K562 (cell line): ENCODE results near the gene PPFIA3. TPM values are rescaled to one million over a fixed set of nuclear protein-coding genes. Genes with fewer than 3 reads are reported as not detected.

Experiments
- BMI1 ChIP-seq: fragments of 150-350 bp; IDR thresholded peaks from 2 replicates; pipeline ENCODE4 v1.6.1; 2014; ENCODE audit warnings: low read length
- BRD4 ChIP-seq: fragments of 200-600 bp; sonication (generic); IDR thresholded peaks from 2 replicates; pipeline ENCODE4 v1.6.1; 2017; ENCODE audit warnings: inconsistent platforms
- CBFA2T2 ChIP-seq: fragments of 450-650 bp; conservative IDR thresholded peaks from 2 replicates; pipeline ENCODE4 v1.6.1; 2017; ENCODE audit warnings: mild to moderate bottlenecking
- EGR1 ChIP-seq: fragments of 450-650 bp; conservative IDR thresholded peaks from 2 replicates; pipeline ENCODE4 v1.6.1; 2017; ENCODE audit warnings: mild to moderate bottlenecking
- EP400 ChIP-seq: fragments of 450-650 bp; IDR thresholded peaks from 2 replicates; pipeline ENCODE4 v1.6.1; 2017; ENCODE audit warnings: antibody characterized with exemption, mild to moderate bottlenecking, moderate library complexity
- ID3 ChIP-seq, 2 experiments: fragments of 250-450 bp in 1 of 2; fragments of 450-650 bp in 1 of 2; sonication (Bioruptor Pico) in 1 of 2; IDR thresholded peaks; 2 replicates each; pipeline versions ENCODE4 v1.6.1 to v1.8.0; 2016 to 2021; ENCODE audit warnings: mild to moderate bottlenecking in 2 of 2, moderate library complexity in 2 of 2, missing compliant biosample characterization in 1 of 2, missing genetic modification characterization in 1 of 2
- LEF1 ChIP-seq: fragments of 450-650 bp; IDR thresholded peaks from 2 replicates; pipeline ENCODE4 v1.6.1; 2016; ENCODE audit warnings: mild to moderate bottlenecking
- PREB ChIP-seq: sonication (generic); formaldehyde crosslinking; IDR thresholded peaks from 2 replicates; pipeline ENCODE4 v1.8.1; 2023; ENCODE audit warnings: mild to moderate bottlenecking, missing genetic modification reagents
- RBM25 ChIP-seq: fragments of 200-400 bp; formaldehyde crosslinking; IDR thresholded peaks from 2 replicates; pipeline ENCODE4 v1.6.1; 2018; ENCODE audit warnings: low read length, low read depth, moderate library complexity; ENCODE audit not compliant: severe bottlenecking
- RBM39 ChIP-seq: fragments of 200-400 bp; formaldehyde crosslinking; optimal IDR thresholded peaks from 2 replicates; pipeline ENCODE3; 2018; ENCODE audit warnings: low read depth, low read length
- SOX6 ChIP-seq: fragments of 450-650 bp; IDR thresholded peaks from 2 replicates; pipeline ENCODE4 v1.6.1; 2014; ENCODE audit warnings: mild to moderate bottlenecking
- XRCC4 ChIP-seq: IDR thresholded peaks from one replicate; pipeline ENCODE4 v1.6.1; 2011; ENCODE audit not compliant: insufficient read depth, insufficient read length; ENCODE audit errors: extremely low read depth
- ZBTB33 ChIP-seq: sonication (generic); formaldehyde crosslinking; IDR thresholded peaks from 2 replicates; pipeline ENCODE4 v1.8.1; 2023; ENCODE audit warnings: mild to moderate bottlenecking, missing genetic modification reagents
- ZBTB49 ChIP-seq: sonication (generic); formaldehyde crosslinking; IDR thresholded peaks from 2 replicates; pipeline ENCODE4 v1.8.0; 2022; ENCODE audit warnings: missing genetic modification reagents, mild to moderate bottlenecking, borderline replicate concordance
- ZNF277 ChIP-seq: fragments of 250-450 bp; sonication (Bioruptor Pico); IDR thresholded peaks from 2 replicates; pipeline ENCODE4 v1.8.0; 2022; ENCODE audit warnings: inconsistent platforms, mild to moderate bottlenecking, moderate library complexity, borderline replicate concordance
- ZNF740 ChIP-seq, 3 experiments: fragments of 200-800 bp in 1 of 3; sonication (Bioruptor generic) in 1 of 3; sonication (generic) in 1 of 3; formaldehyde crosslinking in 1 of 3; IDR thresholded peaks; 2 replicates each; pipeline versions ENCODE4 v1.6.1 to v1.8.0; 2016 to 2022; ENCODE audit warnings: mild to moderate bottlenecking in 2 of 3, missing compliant biosample characterization in 2 of 3, missing genetic modification characterization in 2 of 3, missing genetic modification reagents in 1 of 3
- ZNF778 ChIP-seq: fragments of 450-650 bp; formaldehyde crosslinking; IDR thresholded peaks from 2 replicates; pipeline ENCODE4 v1.4.0; 2020; ENCODE audit warnings: mild to moderate bottlenecking, moderate library complexity
- polyA plus RNA-seq, 8 experiments: library from polyadenylated mRNA; depleted of rRNA in 4 of 8; stranded (reverse) in 5 of 8; unstranded in 3 of 8; fragments of >200 nt; fragmentation: Nextera tagmentation in 2 of 8; fragmentation: Illumina TruSeq in 1 of 8; extraction: Ambion mirVana in 2 of 8; extraction: Trizol in 1 of 8; gene quantifications; 2 replicates each; pipeline versions ENCODE4 v1.2.1 to v1.2.3, GENCODE V29; 2011 to 2014; ENCODE audit warnings: inconsistent platforms in 1 of 8, missing spikeins in 1 of 8
- total RNA-seq, 7 experiments: library from RNA; depleted of rRNA in 6 of 7; stranded (reverse); fragments of >200 nt in 6 of 7; fragmentation: Illumina TruSeq in 2 of 7; extraction: Trizol in 2 of 7; gene quantifications; 2 replicates each; pipeline versions ENCODE4 v1.2.1 to v1.2.3, GENCODE V29; 2011 to 2021; ENCODE audit warnings: low replicate concordance in 1 of 7

The PPFIA3 gene
- total and polyA plus RNA-seq, 9 of the 15 experiments (the other 6 are each of a cell fraction or from before 2014, with no cell fraction given): 0.10 to 53.0 (median 17.6) TPM

GRCh38 chr19:49151267-49152118, 32.1 kb downstream of the PPFIA3 start (continued):
- TF ChIP-seq PREB (CRISPR knock-in tag) (no peak), EP400 (peak; percentile 79), EGR1 (peak; percentile 57), BRD4 (no peak), BMI1 (no peak), RBM25 (peak; percentile 84), ZNF740 (CRISPR knock-in tag; IDR thresholded peaks at IDR 0.05) (no peak), ZNF740 (tag; IDR thresholded peaks at IDR 0.05) (no peak; a peak in 1 of 4 replicates), ZBTB49 (CRISPR knock-in tag) (no peak), ZNF277 (no peak), LEF1 (no peak), SOX6 (0 out of 2 replicates have a peak, but pooled peaks have one; percentile 27), RBM39 (peak; percentile 22), ZBTB33 (CRISPR knock-in tag) (no peak; the same call in 1 of the 2 replicates), ID3 (CRISPR knock-in tag; IDR thresholded peaks at IDR 0.05) (no peak), ID3 (tag; IDR thresholded peaks at IDR 0.05) (peak; percentile 27; the same call in 1 of the 2 replicates), XRCC4 (no peak), CBFA2T2 (peak; percentile 33; the same call in 1 of the 2 replicates), ZNF778 (CRISPR knock-in tag) (no peak)
